Measurements from ENCODE around the gene CFI. TPM values are rescaled to one million over a fixed set of nuclear protein-coding genes. Genes with fewer than 3 reads are reported as not detected.
A peak's percentile ranks its signal among the peaks of the same experiment; 100 is the strongest.

CFI gene
- total and polyA plus RNA-seq, 2 donors (not counting 1 experiment from before 2014, with no cell fraction given) = not detected

- POLR2A ChIA-PET = interaction anchor here (1.0 to 1.8 kb wide), 3 partner anchors 27 to 143 kb away, joined by 3 to 6 read pairs (median 4); partner anchors contain the start of genes MCUB and PLA2G12A
- Histone ChIP-seq H3K4me2 (replicated peaks; ENCODE audit: low read depth, low read length, poor library complexity, severe bottlenecking) (peak within 1 kb of the TSS; percentile 92), H3K4me1 (ENCODE audit: control insufficient read depth in 2 of 2, insufficient read depth in 2 of 2, low read length in 2 of 2) (peaks cover 14 to 18% of the 10 kb centered on the region in 2 donors), H3K9ac (ENCODE audit: low read length) (peak within 1 kb of the TSS; percentile 85), H3K4me3 (ENCODE audit: control extremely low read depth in 1 of 5, extremely low read depth in 1 of 5, insufficient read depth in 1 of 5, low read depth in 2 of 5, low read length in 4 of 5) (peak within 1 kb of the TSS; percentile 69 to 86 (median 78)), H3K27me3 (replicated peaks in 1 of 4; ENCODE audit: control extremely low read depth in 1 of 4, control insufficient read depth in 3 of 4, insufficient read depth in 4 of 4, low read length in 3 of 4) (no peaks in the 10 kb centered on the region), H2AFZ (ENCODE audit: insufficient read depth, low read depth, low read length, poor library complexity, severe bottlenecking) (peak within 1 kb of the TSS; percentile 97), H4K20me1 (ENCODE audit: control insufficient read depth, insufficient read depth, low read length, poor library complexity, severe bottlenecking) (no peaks in the 10 kb centered on the region), H3K36me3 (replicated peaks in 1 of 2; ENCODE audit: control extremely low read depth in 1 of 2, control insufficient read depth in 1 of 2, extremely low read depth in 1 of 2, insufficient read depth in 2 of 2, low read length in 1 of 2) (peaks cover 0 to under 1% of the 10 kb centered on the region in 2 experiments), H3K79me2 (ENCODE audit: control insufficient read depth, insufficient read depth, low read length) (peaks cover 3% of the 10 kb centered on the region), H3K27ac (ENCODE audit: low read length in 2 of 2) (peak within 1 kb of the TSS; percentile 11 to 57), H3K9me3 (ENCODE audit: control extremely low read depth in 1 of 3, control insufficient read depth in 2 of 3, insufficient read depth in 1 of 3, low read length in 2 of 3) (no peaks in the 10 kb centered on the region)
- TF ChIP-seq CTCF (IDR thresholded peaks at IDR 0.05) = peak; percentile 72
- TF ChIP-seq EZH2 (IDR thresholded peaks at IDR 0.05; ENCODE audit: borderline replicate concordance, insufficient read depth, low read depth, low read length, poor library complexity, severe bottlenecking) = no peak
- intact Hi-C loops (cut with micrococcal nuclease) = loop anchor here (1.0 to 10.0 kb wide), 6 partner anchors 26 to 492 kb away; partner anchors contain the start of genes ELOVL6, GAR1, MCUB and SEC24B
- CTCF ChIA-PET = interaction anchor here (0.6 to 1.7 kb wide), 9 partner anchors 11 to 280 kb away, joined by 3 to 7 read pairs (median 4); partner anchors contain the start of genes MCUB and PLA2G12A
- Mint-ChIP-seq H3K27ac (peak within 1 kb of the TSS; percentile 88), H3K9me3 (ENCODE audit: insufficient read depth) (no peaks in the 10 kb centered on the region), H3K4me1 (peaks cover 22% of the 10 kb centered on the region), H3K27me3 (no peaks in the 10 kb centered on the region), H3K4me3 (peak within 1 kb of the TSS; percentile 97)
- peak; percentile 80 for ATAC-seq (ENCODE audit: low read depth)
- DNase-seq = peak; percentile 78
- under 1% methylated on average over 72 of the region's 72 CpGs for WGBS (ENCODE audit: insufficient coverage)
These were observed 98.7 kb downstream of the CFI start, which contains the start of gene CASP6 for GRCh38 chr4:109702950-109703663. CASP6 (minus strand) TSS chr4:109703445; CDS start chr4:109703395, 50 bp downstream.
